ENCODE results near the gene RTEL1. TPM values are rescaled to one million over a fixed set of nuclear protein-coding genes. Genes with fewer than 3 reads are reported as not detected.

The RTEL1 gene
- total and polyA plus RNA-seq, 2 donors (not counting 1 experiment from before 2014, with no cell fraction given) = 15.1 to 32.6 TPM

- ATAC-seq (ENCODE audit: low read depth) (no peak), DNase-seq (peak; percentile 10)
- Histone ChIP-seq H3K9me3 (ENCODE audit: control extremely low read depth in 1 of 3, control insufficient read depth in 2 of 3, insufficient read depth in 1 of 3, low read length in 2 of 3) (peaks cover 0 to 2% (median 0%) of the 10 kb centered on the region in 3 donors), H3K79me2 (ENCODE audit: control insufficient read depth, insufficient read depth, low read length) (peaks cover 89% of the 10 kb centered on the region), H3K27me3 (replicated peaks in 1 of 4; ENCODE audit: control extremely low read depth in 1 of 4, control insufficient read depth in 3 of 4, insufficient read depth in 4 of 4, low read length in 3 of 4) (no peaks in the 10 kb centered on the region), H3K4me3 (ENCODE audit: control extremely low read depth in 1 of 5, extremely low read depth in 1 of 5, insufficient read depth in 1 of 5, low read depth in 2 of 5, low read length in 4 of 5) (no peak overlapping the region), H4K20me1 (ENCODE audit: control insufficient read depth, insufficient read depth, low read length, poor library complexity, severe bottlenecking) (peaks cover 72% of the 10 kb centered on the region), H2AFZ (ENCODE audit: insufficient read depth, low read depth, low read length, poor library complexity, severe bottlenecking) (no peak overlapping the region), H3K27ac (ENCODE audit: low read length in 2 of 2) (peak overlapping the region in 1 of 2 donors; percentile 85), H3K4me1 (ENCODE audit: control insufficient read depth in 2 of 2, insufficient read depth in 2 of 2, low read length in 2 of 2) (peaks cover 21 to 28% of the 10 kb centered on the region in 2 donors), H3K36me3 (replicated peaks in 1 of 2; ENCODE audit: control extremely low read depth in 1 of 2, control insufficient read depth in 1 of 2, extremely low read depth in 1 of 2, insufficient read depth in 2 of 2, low read length in 1 of 2) (peaks cover 2 to 45% of the 10 kb centered on the region in 2 experiments), H3K9ac (ENCODE audit: low read length) (no peak overlapping the region), H3K4me2 (replicated peaks; ENCODE audit: low read depth, low read length, poor library complexity, severe bottlenecking) (peak overlapping the region; percentile 94)
- TF ChIP-seq EZH2 (IDR thresholded peaks at IDR 0.05; ENCODE audit: borderline replicate concordance, insufficient read depth, low read depth, low read length, poor library complexity, severe bottlenecking) = no peak
- TF ChIP-seq, protein P1, sequence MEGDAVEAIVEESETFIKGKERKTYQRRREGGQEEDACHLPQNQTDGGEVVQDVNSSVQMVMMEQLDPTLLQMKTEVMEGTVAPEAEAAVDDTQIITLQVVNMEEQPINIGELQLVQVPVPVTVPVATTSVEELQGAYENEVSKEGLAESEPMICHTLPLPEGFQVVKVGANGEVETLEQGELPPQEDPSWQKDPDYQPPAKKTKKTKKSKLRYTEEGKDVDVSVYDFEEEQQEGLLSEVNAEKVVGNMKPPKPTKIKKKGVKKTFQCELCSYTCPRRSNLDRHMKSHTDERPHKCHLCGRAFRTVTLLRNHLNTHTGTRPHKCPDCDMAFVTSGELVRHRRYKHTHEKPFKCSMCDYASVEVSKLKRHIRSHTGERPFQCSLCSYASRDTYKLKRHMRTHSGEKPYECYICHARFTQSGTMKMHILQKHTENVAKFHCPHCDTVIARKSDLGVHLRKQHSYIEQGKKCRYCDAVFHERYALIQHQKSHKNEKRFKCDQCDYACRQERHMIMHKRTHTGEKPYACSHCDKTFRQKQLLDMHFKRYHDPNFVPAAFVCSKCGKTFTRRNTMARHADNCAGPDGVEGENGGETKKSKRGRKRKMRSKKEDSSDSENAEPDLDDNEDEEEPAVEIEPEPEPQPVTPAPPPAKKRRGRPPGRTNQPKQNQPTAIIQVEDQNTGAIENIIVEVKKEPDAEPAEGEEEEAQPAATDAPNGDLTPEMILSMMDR (IDR thresholded peaks at IDR 0.05) = no peak
- Mint-ChIP-seq H3K9me3 (ENCODE audit: insufficient read depth) (no peaks in the 10 kb centered on the region), H3K27ac (peak overlapping the region; percentile 56), H3K4me1 (peaks cover 38% of the 10 kb centered on the region), H3K4me3 (peak overlapping the region; percentile 76), H3K27me3 (no peaks in the 10 kb centered on the region)
- ChIA-PET CTCF (interaction anchor here (2.6 kb wide), 1 partner anchor 67 kb away, joined by 7 read pairs; no protein-coding TSS in a partner anchor), POLR2A (interaction anchor here (1.1 kb wide), 1 partner anchor 29 kb away, joined by 3 read pairs; no protein-coding TSS in a partner anchor)
- intact Hi-C loops (cut with micrococcal nuclease) = loop anchor here (5.0 kb wide), 1 partner anchor 353 kb away; the partner anchor contains the start of gene TCEA2
- WGBS (ENCODE audit: insufficient coverage) = 94% methylated on average over 12 of the region's 17 CpGs
Observed at GRCh38 chr20:63709149-63709527, 51.0 kb downstream of the RTEL1 start.

- no peak for DNase-seq
Observed at GRCh38 chr20:63711085-63711645, 53.1 kb downstream of the RTEL1 start.

More at GRCh38 chr20:63711085-63711645, 53.1 kb downstream of the RTEL1 start:
- H3K9me3 ChIP-seq (ENCODE audit: control extremely low read depth in 1 of 3, control insufficient read depth in 2 of 3, insufficient read depth in 1 of 3, low read length in 2 of 3) = peaks cover 1 to 20% (median 7%) of the 10 kb centered on the region in 3 donors
- H3K4me1 ChIP-seq (ENCODE audit: control insufficient read depth in 2 of 2, insufficient read depth in 2 of 2, low read length in 2 of 2) = peaks cover 18 to 24% of the 10 kb centered on the region in 2 donors
- H3K4me3 Mint-ChIP-seq = no peak overlapping the region
- no peak for TF ChIP-seq EZH2 (IDR thresholded peaks at IDR 0.05; ENCODE audit: borderline replicate concordance, insufficient read depth, low read depth, low read length, poor library complexity, severe bottlenecking)
- TF ChIP-seq, protein P1 (IDR thresholded peaks at IDR 0.05) = no peak
- no peak for ATAC-seq (ENCODE audit: low read depth)
- H4K20me1 ChIP-seq (ENCODE audit: control insufficient read depth, insufficient read depth, low read length, poor library complexity, severe bottlenecking) = peaks cover 66% of the 10 kb centered on the region
- H3K27ac ChIP-seq (ENCODE audit: low read length in 2 of 2) = no peak overlapping the region
- H2AFZ ChIP-seq (ENCODE audit: insufficient read depth, low read depth, low read length, poor library complexity, severe bottlenecking) = no peak overlapping the region
- H3K4me2 ChIP-seq (replicated peaks; ENCODE audit: low read depth, low read length, poor library complexity, severe bottlenecking) = no peak overlapping the region
- WGBS (ENCODE audit: insufficient coverage) = 96% methylated on average over 11 of the region's 12 CpGs
- no peaks in the 10 kb centered on the region for H3K27me3 Mint-ChIP-seq
- CTCF ChIA-PET = no interaction called here
- no peak overlapping the region for H3K27ac Mint-ChIP-seq
- H3K9ac ChIP-seq (ENCODE audit: low read length) = no peak overlapping the region
- peaks cover 2% of the 10 kb centered on the region for H3K9me3 Mint-ChIP-seq (ENCODE audit: insufficient read depth)
- peaks cover 88% of the 10 kb centered on the region for H3K79me2 ChIP-seq (ENCODE audit: control insufficient read depth, insufficient read depth, low read length)
- POLR2A ChIA-PET = interaction anchor here (0.7 kb wide), 2 partner anchors 83 to 329 kb away, joined by 4 to 5 read pairs; no protein-coding TSS in a partner anchor
- no peak overlapping the region for H3K4me3 ChIP-seq (ENCODE audit: control extremely low read depth in 1 of 5, extremely low read depth in 1 of 5, insufficient read depth in 1 of 5, low read depth in 2 of 5, low read length in 4 of 5)
- H3K4me1 Mint-ChIP-seq = peaks cover 37% of the 10 kb centered on the region
- H3K27me3 ChIP-seq (replicated peaks in 1 of 4; ENCODE audit: control extremely low read depth in 1 of 4, control insufficient read depth in 3 of 4, insufficient read depth in 4 of 4, low read length in 3 of 4) = no peaks in the 10 kb centered on the region
- intact Hi-C loops (cut with micrococcal nuclease) = no loop called here
- H3K36me3 ChIP-seq (replicated peaks in 1 of 2; ENCODE audit: control extremely low read depth in 1 of 2, control insufficient read depth in 1 of 2, extremely low read depth in 1 of 2, insufficient read depth in 2 of 2, low read length in 1 of 2) = peaks cover 2 to 39% of the 10 kb centered on the region in 2 experiments
